Neuron (in vitro differentiated cells): ENCODE measurements around the gene MTG2.

ENCODE experiments used
- H2AFZ ChIP-seq: one replicate; pipeline ENCODE4 v1.6.1; 2013; ENCODE audit warnings: low read depth, mild to moderate bottlenecking, inconsistent platforms, low read length, moderate library complexity
- H3K27me3 ChIP-seq: one replicate; pipeline ENCODE4 v1.6.1; 2013; ENCODE audit warnings: low read length; ENCODE audit not compliant: insufficient read depth
- H3K36me3 ChIP-seq: one replicate; pipeline ENCODE4 v1.6.1; 2013; ENCODE audit warnings: low read length; ENCODE audit not compliant: insufficient read depth
- H3K4me1 ChIP-seq: one replicate; pipeline ENCODE4 v1.6.1; 2013; ENCODE audit warnings: low read length; ENCODE audit not compliant: insufficient read depth
- H3K4me3 ChIP-seq: 2 replicates; pipeline ENCODE4 v1.5.1; 2013; ENCODE audit warnings: mild to moderate bottlenecking, low read length, moderate library complexity
- H3K9me3 ChIP-seq: one replicate; pipeline ENCODE4 v1.6.1; 2013; ENCODE audit warnings: low read length

The MTG2 gene

DNA sequence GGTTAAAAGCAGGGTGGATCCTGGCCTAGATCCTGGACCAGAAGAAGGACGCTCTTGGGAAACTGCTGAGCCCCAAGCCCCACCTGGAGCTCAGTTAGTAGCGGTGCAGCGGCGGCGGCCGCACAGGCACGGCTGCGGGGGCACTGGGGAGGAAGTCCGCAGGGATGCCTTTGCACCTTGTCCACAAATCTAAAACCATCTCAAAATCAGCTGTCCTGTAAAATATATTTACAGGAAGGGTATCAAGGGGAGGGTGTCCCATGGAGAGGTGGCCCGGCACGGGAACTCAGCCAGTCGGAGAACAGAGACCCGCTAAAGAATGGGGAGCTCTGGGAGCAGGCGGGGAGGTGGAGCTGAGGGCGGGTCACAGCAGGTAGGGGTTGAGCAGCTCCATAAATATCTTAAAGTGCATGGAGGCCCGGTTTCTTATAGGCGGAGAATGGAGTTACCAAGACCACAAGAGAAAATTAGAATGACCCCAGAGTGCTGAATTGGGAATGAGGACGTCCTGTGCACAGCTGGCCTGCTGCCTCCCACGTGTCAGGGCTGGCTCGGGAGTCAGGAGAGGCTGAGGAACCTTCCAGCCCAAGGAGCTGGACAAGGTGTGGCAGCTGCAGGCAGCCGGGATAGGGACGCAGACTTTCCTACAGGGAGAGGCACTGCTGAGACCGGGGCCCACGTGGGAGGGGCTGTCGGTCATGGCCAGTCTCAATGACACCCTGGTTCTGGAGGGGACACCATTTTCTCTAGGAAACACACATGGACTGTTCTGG is 8.0 kb downstream of the MTG2 start:
- no peaks in the 10 kb centered on the region for H3K9me3 ChIP-seq
- no peak overlapping the region for H2AFZ ChIP-seq
- no peak overlapping the region for H3K4me3 ChIP-seq
- H3K36me3 ChIP-seq: peaks cover 11% of the 10 kb centered on the region
- no peaks in the 10 kb centered on the region for H3K27me3 ChIP-seq
- H3K4me1 ChIP-seq: no peaks in the 10 kb centered on the region

DNA sequence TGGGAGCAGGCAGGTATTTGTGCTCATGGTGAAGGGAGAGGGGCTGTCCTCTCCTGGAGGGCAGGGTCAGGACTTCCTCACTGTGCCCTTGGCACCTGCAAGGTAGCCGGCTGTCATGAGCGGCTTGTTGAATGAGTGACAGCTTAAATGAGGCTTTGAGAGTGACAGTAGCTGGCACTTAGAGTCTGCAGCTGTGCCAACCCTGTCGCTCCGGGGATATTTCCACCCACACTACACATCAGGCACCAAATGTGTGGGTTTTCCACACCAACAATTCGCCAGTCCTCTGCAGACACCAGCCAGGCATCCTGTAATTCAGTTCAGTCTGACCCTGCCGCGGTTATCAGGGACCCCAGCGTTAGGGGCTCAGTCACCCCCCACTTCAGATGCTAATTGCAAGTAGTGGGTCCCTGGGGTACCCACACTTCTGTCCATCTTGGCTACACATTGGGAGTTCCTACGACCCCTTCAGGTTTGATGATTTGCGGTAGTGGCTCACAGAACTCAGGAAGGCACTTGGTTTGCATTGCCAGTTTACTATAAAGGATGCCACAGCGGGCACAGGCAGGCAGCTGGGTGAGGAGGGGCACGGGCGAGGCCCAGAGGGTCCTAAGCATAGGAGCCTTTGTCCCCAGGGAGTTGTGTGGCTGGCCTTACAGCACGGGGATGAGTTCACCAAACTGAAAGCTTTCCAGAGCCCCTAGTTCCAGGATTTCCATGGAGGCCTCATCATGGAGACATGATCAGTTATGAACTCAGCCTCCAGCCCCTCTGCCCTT is 9.1 kb downstream of the MTG2 start:
- Histone ChIP-seq H3K4me3 (no peak overlapping the region), H3K9me3 (no peaks in the 10 kb centered on the region), H2AFZ (no peak overlapping the region), H3K27me3 (no peaks in the 10 kb centered on the region), H3K36me3 (peaks cover 14% of the 10 kb centered on the region), H3K4me1 (no peaks in the 10 kb centered on the region)

DNA sequence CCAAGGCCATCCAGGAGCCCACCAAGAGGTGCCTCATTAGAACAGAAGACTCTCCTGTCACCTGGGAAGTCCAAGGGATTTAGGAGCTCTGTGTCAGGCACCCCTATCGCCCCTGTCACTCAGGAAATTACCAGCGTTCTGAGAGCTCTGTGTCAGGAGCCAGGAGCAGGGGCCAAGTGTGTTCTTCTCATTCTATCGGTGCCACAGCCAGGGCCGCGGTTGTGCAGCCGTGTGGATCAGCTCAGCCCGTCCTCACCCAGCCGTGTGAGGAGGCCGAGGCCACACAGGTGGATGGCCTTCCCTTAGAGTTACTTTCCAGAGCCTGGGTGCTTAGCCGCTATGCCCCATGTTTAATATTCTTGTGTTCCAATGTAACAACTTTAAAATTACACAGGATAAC is 9.8 kb downstream of the MTG2 start:
- Histone ChIP-seq H3K36me3 (peaks cover 17% of the 10 kb centered on the region), H3K4me1 (no peaks in the 10 kb centered on the region), H3K27me3 (no peaks in the 10 kb centered on the region), H2AFZ (no peak overlapping the region), H3K9me3 (no peaks in the 10 kb centered on the region), H3K4me3 (no peak overlapping the region)

DNA sequence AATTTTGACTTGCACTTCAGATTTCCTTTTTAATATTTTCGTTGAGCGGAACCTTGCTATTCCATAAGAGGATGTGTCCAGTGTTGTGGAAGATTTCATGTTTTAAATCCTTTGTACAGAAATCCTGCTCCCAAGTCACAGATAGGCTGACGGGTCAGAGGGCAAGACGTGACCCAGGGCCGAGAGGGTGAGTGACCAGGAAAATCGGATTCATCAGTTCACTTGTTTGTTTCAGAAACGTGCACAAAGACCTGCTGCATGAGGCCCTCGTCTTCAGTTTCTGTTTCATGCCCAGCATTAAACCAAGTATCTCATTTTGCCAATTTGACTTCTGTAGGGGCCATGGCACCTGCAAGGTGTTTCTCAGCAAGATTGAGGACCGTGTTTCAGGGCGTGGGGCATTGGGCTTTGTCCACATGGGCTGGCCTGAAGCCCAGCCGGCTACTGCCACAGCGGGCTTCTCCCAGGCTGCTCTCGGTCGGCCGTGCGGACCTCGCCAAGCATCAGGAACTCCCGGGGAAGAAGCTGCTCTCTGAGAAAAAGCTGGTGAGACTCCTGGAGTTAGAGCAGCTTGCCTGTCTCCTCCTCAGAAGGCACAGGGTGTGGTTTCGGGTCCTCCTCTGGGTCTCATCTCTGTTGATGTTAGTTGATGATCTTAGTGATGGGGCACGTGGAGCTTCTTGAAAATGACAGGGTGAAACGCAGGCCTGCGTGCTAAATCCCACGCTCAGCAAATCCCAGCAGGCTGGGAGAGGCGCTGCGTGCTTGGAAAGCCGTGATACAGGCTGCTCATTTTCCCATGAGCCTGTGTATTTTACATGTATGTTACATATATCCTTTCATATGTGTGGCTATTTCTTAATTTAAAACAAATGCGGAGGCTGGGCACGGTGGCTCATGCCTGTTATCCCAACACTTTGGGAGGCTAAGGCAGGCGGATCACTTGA is 10.5 kb downstream of the MTG2 start:
- H2AFZ ChIP-seq: no peak overlapping the region
- H3K36me3 ChIP-seq: peaks cover 19% of the 10 kb centered on the region
- H3K4me3 ChIP-seq: no peak overlapping the region
- H3K9me3 ChIP-seq: no peaks in the 10 kb centered on the region
- H3K4me1 ChIP-seq: no peaks in the 10 kb centered on the region
- H3K27me3 ChIP-seq: no peaks in the 10 kb centered on the region

DNA sequence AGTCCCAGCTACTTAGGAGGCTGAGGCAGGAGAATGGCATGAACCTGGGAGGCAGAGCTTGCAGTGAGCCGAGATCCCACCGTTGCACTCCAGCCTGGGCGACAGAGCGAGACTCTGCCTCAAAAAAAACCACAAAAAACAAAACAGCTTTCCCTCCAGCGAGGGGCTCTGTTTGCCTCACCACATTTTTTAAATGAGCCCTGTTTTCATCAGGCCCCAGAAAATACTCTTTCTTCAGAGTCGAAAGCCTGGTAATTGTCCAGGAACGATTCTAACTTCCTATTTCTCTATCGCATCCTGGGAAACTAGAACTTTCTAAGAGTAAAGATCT is 12.2 kb downstream of the MTG2 start:
- H3K36me3 ChIP-seq: peaks cover 24% of the 10 kb centered on the region
- no peaks in the 10 kb centered on the region for H3K9me3 ChIP-seq
- H3K4me1 ChIP-seq: no peaks in the 10 kb centered on the region
- no peak overlapping the region for H3K4me3 ChIP-seq
- no peak overlapping the region for H2AFZ ChIP-seq
- H3K27me3 ChIP-seq: no peaks in the 10 kb centered on the region

DNA sequence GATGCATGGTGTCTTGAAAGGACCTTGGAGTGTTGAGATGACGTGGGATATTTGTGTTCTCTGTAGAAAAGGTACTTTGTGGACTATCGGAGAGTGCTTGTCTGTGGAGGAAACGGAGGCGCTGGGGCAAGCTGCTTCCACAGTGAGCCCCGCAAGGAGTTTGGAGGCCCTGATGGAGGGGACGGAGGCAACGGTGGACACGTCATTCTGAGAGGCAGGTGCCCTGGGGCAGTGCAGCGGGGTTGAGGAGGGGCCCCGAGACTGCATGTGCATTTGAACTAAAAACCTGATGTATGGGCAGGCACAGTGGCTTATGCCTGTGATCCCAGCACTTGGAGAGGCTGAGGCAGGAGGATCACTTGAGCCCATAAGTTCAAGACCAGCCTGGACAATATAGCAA is 12.9 kb downstream of the MTG2 start:
- Histone ChIP-seq H3K27me3 (no peaks in the 10 kb centered on the region), H3K36me3 (peaks cover 31% of the 10 kb centered on the region), H2AFZ (no peak overlapping the region), H3K4me1 (no peaks in the 10 kb centered on the region), H3K9me3 (no peaks in the 10 kb centered on the region), H3K4me3 (no peak overlapping the region)

DNA sequence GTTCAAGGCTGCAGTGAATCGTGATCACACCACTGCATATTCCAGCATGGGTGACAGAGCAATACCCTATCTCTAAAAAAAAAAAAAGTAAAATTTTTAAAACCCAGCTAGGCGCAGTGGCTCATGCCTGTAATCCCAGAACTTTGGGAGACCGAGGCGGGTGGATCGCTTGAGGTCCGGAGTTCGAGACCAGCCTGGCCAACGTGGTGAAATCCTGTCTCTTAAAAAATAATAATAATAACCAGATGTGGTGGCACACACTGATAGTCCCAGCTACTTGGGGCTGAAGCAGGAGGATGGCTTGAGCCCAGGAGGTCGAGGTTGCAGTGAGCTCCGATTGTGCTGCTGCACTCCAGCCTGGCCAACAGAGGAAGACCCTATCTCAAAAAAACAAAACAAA is 13.5 kb downstream of the MTG2 start:
- peaks cover 36% of the 10 kb centered on the region for H3K36me3 ChIP-seq

DNA sequence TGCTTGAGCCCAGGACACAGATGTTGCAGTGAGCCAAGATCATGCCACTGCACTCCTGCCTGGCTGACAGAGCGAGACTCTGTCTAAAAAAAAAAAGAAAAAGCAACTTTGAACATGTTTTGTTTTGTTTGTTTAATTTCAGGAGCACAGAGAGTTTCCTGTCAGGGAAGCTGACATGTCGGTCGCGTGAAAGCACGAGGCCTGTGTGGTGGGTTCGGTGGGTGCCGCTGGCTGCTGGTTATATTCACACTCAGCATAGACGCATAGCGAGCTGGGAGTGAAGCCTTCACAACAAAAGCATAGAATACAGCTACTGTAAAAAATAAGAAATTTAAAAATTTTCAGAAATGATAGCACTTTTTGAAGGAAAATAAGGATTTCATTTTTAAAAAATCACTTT is 14.5 kb downstream of the MTG2 start:
- H3K27me3 ChIP-seq: no peaks in the 10 kb centered on the region
- peaks cover 45% of the 10 kb centered on the region for H3K36me3 ChIP-seq
- H3K9me3 ChIP-seq: no peaks in the 10 kb centered on the region
- no peak overlapping the region for H2AFZ ChIP-seq
- no peaks in the 10 kb centered on the region for H3K4me1 ChIP-seq
- H3K4me3 ChIP-seq: no peak overlapping the region

More for the DNA sequence above, 13.5 kb downstream of the MTG2 start:
- Histone ChIP-seq H3K27me3 (no peaks in the 10 kb centered on the region), H3K9me3 (no peaks in the 10 kb centered on the region), H3K4me3 (no peak overlapping the region), H2AFZ (no peak overlapping the region), H3K4me1 (no peaks in the 10 kb centered on the region)

DNA sequence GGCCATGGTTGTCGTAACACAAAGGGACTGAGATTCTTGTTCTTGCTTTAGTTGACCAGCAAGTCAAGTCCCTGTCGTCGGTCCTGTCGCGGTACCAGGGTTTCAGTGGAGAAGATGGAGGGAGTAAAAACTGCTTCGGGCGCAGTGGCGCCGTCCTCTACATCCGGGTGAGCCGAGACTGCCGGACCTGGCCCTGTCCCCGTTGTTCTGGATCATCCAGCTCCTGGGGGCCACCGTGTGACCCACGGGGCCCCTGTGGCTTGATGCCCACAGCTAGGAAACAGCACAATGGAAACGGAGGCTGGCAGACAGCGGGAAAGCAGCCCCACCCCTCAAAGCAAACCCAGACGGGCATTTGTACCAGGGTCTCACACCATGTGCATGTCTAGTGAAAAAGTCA is 15.0 kb downstream of the MTG2 start:
- Histone ChIP-seq H3K27me3 (no peaks in the 10 kb centered on the region), H3K4me1 (no peaks in the 10 kb centered on the region), H3K4me3 (no peak overlapping the region), H3K9me3 (no peaks in the 10 kb centered on the region), H3K36me3 (peaks cover 45% of the 10 kb centered on the region), H2AFZ (no peak overlapping the region)

DNA sequence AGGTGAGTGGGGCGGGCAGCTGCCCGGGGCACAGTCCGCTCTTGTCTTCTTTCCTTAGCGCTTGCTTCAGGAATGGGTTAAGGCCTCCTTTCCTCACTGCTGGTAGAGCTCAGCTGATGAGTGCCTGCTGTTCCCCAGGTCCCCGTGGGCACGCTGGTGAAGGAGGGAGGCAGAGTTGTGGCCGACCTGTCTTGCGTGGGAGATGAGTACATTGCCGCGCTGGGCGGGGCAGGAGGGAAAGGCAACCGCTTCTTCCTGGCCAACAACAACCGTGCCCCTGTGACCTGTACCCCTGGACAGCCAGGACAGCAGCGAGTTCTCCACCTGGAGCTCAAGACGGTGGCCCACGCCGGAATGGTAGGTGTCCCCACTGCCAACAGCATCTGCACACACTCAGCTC is 15.7 kb downstream of the MTG2 start:
- Histone ChIP-seq H3K9me3 (no peaks in the 10 kb centered on the region), H3K36me3 (peaks cover 50% of the 10 kb centered on the region)

DNA sequence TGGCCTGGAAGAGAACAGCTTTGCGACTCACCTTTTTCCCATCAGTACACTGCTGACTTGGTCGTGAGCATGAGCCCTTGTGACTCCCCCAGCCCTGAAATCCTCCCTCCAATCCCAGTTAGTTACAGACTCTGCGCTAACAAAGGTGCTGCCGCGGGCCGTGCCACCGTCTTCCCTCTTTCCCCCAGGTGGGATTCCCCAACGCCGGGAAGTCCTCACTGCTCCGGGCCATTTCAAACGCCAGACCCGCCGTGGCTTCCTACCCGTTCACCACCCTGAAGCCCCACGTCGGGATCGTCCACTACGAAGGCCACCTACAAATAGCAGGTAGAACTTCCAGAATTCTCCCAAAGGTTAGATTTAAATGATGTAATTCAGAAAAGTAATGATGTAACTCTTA is 16.1 kb downstream of the MTG2 start:
- Histone ChIP-seq H2AFZ (no peak overlapping the region), H3K27me3 (no peaks in the 10 kb centered on the region), H3K9me3 (no peaks in the 10 kb centered on the region), H3K4me1 (no peaks in the 10 kb centered on the region), H3K36me3 (peaks cover 52% of the 10 kb centered on the region), H3K4me3 (no peak overlapping the region)

More for the DNA sequence above, 15.7 kb downstream of the MTG2 start:
- no peaks in the 10 kb centered on the region for H3K27me3 ChIP-seq
- H2AFZ ChIP-seq: no peak overlapping the region
- no peak overlapping the region for H3K4me3 ChIP-seq
- H3K4me1 ChIP-seq: no peaks in the 10 kb centered on the region

DNA sequence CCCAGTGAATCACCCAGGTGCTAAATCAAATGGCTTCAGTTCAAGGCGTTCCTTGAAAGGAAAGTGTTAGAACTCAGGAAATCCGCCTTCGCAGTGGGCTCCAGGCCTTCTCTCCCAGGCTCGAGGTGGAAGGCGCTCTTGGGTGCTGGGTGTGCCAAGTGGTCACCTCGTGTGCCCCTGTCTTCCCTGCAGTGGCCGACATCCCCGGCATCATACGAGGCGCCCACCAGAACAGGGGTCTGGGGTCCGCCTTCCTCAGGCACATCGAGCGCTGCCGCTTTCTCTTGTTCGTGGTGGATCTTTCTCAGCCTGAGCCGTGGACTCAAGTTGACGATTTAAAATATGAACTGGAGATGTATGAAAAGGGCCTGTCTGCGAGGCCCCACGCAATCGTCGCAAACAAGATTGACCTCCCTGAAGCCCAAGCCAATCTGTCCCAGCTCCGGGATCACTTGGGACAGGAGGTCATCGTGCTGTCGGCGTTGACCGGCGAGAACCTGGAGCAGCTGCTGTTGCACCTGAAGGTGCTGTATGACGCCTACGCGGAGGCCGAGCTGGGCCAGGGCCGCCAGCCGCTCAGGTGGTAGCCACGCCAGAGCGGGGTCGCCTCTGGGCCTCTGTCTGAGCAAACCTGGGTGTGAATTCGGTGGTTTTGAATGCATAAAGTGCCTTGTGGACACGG is 17.8 kb downstream of the MTG2 start:
- no peaks in the 10 kb centered on the region for H3K9me3 ChIP-seq
- H2AFZ ChIP-seq: no peak overlapping the region
- H3K4me1 ChIP-seq: no peaks in the 10 kb centered on the region
- peaks cover 48% of the 10 kb centered on the region for H3K36me3 ChIP-seq
- H3K27me3 ChIP-seq: no peaks in the 10 kb centered on the region
- no peak overlapping the region for H3K4me3 ChIP-seq
